ENCODE measurements around the gene KCNN3. TPM values are rescaled to one million over a fixed set of nuclear protein-coding genes. Genes with fewer than 3 reads are reported as not detected.

KCNN3 gene
- total RNA-seq, 3 donors from 2014 or later (not counting 1 experiment from before 2014, with no cell fraction given) = 0.05 to 0.95 TPM; not detected in 1

DNA sequence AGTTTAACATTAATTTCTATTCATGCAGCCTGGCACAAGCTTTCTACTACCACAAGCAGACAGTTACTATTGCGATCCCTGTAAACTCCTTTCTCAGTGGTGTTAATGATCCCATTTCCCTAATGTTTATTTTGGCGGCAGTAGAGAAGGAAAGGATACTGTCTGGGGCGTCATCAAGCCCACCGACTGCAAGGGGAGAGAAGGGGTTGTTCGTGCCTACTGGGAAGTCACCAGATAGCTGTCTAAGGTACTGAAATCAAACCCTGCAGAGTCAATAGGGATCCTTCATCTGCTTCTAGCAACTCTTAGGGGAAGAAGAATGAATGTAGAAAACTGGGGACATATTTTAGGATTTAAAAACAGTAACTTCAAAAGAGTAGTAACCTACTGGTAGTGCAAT, 166.9 kb downstream of the KCNN3 start:
- WGBS (ENCODE audit: insufficient coverage) = 39% methylated on average over 5 of the region's 5 CpGs
- intact Hi-C loops (cut with micrococcal nuclease) = no loop called here
- no peak for DNase-seq
- no peaks in the 10 kb centered on the region for H3K36me3 Mint-ChIP-seq
- H3K9me3 ChIP-seq (ENCODE audit: control insufficient read depth, insufficient read depth, low read length) = no peaks in the 10 kb centered on the region
- H3K4me3 Mint-ChIP-seq = no peak overlapping the region
- no peaks in the 10 kb centered on the region for H3K36me3 ChIP-seq (ENCODE audit: control insufficient read depth, insufficient read depth, low read length)
- H3K27me3 ChIP-seq (ENCODE audit: control insufficient read depth, insufficient read depth, low read length) = no peaks in the 10 kb centered on the region
- no peaks in the 10 kb centered on the region for H3K4me1 Mint-ChIP-seq
- H3K27ac Mint-ChIP-seq = no peak overlapping the region
- no peaks in the 10 kb centered on the region for H3K9me3 Mint-ChIP-seq
- H3K4me3 ChIP-seq (ENCODE audit: low read length) = no peak overlapping the region
- TF ChIP-seq, protein P1, sequence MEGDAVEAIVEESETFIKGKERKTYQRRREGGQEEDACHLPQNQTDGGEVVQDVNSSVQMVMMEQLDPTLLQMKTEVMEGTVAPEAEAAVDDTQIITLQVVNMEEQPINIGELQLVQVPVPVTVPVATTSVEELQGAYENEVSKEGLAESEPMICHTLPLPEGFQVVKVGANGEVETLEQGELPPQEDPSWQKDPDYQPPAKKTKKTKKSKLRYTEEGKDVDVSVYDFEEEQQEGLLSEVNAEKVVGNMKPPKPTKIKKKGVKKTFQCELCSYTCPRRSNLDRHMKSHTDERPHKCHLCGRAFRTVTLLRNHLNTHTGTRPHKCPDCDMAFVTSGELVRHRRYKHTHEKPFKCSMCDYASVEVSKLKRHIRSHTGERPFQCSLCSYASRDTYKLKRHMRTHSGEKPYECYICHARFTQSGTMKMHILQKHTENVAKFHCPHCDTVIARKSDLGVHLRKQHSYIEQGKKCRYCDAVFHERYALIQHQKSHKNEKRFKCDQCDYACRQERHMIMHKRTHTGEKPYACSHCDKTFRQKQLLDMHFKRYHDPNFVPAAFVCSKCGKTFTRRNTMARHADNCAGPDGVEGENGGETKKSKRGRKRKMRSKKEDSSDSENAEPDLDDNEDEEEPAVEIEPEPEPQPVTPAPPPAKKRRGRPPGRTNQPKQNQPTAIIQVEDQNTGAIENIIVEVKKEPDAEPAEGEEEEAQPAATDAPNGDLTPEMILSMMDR (IDR thresholded peaks at IDR 0.05) = no peak
- H3K27me3 Mint-ChIP-seq (ENCODE audit: low read depth in 2 of 2) = peaks cover 19 to 29% of the 10 kb centered on the region in 2 donors
- no peaks in the 10 kb centered on the region for H3K4me1 ChIP-seq (ENCODE audit: control insufficient read depth, insufficient read depth, low read length)
- no peak overlapping the region for H3K27ac ChIP-seq (ENCODE audit: low read length)
- no peak for ATAC-seq

DNA sequence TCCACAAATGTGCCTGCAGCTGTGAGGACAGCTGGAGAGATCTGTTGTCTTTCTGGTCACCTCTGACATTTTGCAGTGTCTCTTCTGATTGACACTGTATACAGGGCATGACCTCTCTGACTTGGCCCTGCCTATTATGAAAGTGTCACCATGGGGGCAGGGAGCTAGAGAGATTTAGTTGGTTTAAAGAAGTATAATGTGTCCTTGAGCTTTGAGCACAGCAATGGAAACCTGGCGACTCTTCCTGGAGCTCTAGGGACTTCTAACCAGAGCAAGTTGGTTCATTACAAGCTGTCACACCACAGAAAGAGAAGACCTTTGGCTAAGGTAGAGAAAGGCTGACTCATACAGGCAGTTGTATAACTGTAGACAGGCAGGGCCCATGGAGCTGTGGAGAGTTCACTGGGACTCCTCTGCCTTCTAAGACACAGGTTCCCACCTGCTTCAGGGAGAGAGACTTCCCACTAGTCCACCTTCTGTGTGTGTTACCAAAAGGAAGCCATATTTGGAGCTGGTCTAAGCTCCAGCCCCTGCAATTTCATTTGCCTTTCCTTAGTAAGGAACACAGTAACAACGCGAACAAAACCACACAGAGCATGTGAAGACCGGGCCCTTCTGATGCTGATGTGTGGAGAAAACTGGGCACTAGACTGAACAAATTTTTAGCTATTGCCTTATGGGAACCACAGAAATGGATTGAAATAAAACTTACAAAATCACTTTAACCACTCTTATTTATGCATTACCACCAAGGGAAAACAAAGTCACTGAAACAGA, 171.6 kb downstream of the KCNN3 start:
- 88% methylated on average over 4 of the region's 4 CpGs for WGBS (ENCODE audit: insufficient coverage)
- no peak for DNase-seq
- Histone ChIP-seq H3K27me3 (ENCODE audit: control insufficient read depth, insufficient read depth, low read length) (no peaks in the 10 kb centered on the region), H3K4me3 (ENCODE audit: low read length) (no peak overlapping the region), H3K27ac (ENCODE audit: low read length) (no peak overlapping the region), H3K9me3 (ENCODE audit: control insufficient read depth, insufficient read depth, low read length) (no peaks in the 10 kb centered on the region), H3K4me1 (ENCODE audit: control insufficient read depth, insufficient read depth, low read length) (no peaks in the 10 kb centered on the region), H3K36me3 (ENCODE audit: control insufficient read depth, insufficient read depth, low read length) (no peaks in the 10 kb centered on the region)
- peaks cover 7 to 26% of the 10 kb centered on the region in 2 donors for H3K27me3 Mint-ChIP-seq (ENCODE audit: low read depth in 2 of 2)
- H3K4me3 Mint-ChIP-seq = no peak overlapping the region
- no peaks in the 10 kb centered on the region for H3K36me3 Mint-ChIP-seq
- intact Hi-C loops (cut with micrococcal nuclease) = no loop called here
- no peak overlapping the region for H3K27ac Mint-ChIP-seq
- H3K4me1 Mint-ChIP-seq = no peaks in the 10 kb centered on the region
- TF ChIP-seq, protein P1 (IDR thresholded peaks at IDR 0.05) = no peak
- no peaks in the 10 kb centered on the region for H3K9me3 Mint-ChIP-seq
- ATAC-seq = no peak

DNA sequence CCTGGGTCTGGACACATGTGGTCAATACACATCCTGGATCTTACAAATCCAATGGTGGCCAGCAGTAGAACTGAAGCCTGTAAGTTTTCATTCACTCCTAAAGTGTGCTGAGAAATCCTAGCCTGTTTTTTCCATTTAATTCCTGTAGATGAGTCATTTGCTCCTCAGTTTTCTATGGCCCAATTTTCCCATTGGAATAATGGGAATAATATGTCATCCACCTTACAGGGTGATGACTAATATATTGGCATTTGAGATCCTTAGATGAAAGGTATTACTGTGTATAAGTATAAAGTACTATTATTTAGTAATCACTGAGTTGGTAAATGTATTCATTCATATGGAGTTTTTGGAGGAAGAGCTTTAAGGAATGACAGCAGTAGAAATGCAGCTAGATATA, 172.4 kb downstream of the KCNN3 start:
- Histone ChIP-seq H3K4me1 (ENCODE audit: control insufficient read depth, insufficient read depth, low read length) (no peaks in the 10 kb centered on the region), H3K9me3 (ENCODE audit: control insufficient read depth, insufficient read depth, low read length) (no peaks in the 10 kb centered on the region), H3K27me3 (ENCODE audit: control insufficient read depth, insufficient read depth, low read length) (no peaks in the 10 kb centered on the region), H3K27ac (ENCODE audit: low read length) (no peak overlapping the region), H3K36me3 (ENCODE audit: control insufficient read depth, insufficient read depth, low read length) (no peaks in the 10 kb centered on the region), H3K4me3 (ENCODE audit: low read length) (no peak overlapping the region)
- intact Hi-C loops (cut with micrococcal nuclease) = no loop called here
- DNase-seq = no peak
- H3K27ac Mint-ChIP-seq = no peak overlapping the region
- TF ChIP-seq, protein P1 (IDR thresholded peaks at IDR 0.05) = no peak
- H3K9me3 Mint-ChIP-seq = no peaks in the 10 kb centered on the region
- ATAC-seq = no peak
- H3K4me3 Mint-ChIP-seq = no peak overlapping the region
- peaks cover 11 to 33% of the 10 kb centered on the region in 2 donors for H3K27me3 Mint-ChIP-seq (ENCODE audit: low read depth in 2 of 2)
- no peaks in the 10 kb centered on the region for H3K36me3 Mint-ChIP-seq
- no peaks in the 10 kb centered on the region for H3K4me1 Mint-ChIP-seq

DNA sequence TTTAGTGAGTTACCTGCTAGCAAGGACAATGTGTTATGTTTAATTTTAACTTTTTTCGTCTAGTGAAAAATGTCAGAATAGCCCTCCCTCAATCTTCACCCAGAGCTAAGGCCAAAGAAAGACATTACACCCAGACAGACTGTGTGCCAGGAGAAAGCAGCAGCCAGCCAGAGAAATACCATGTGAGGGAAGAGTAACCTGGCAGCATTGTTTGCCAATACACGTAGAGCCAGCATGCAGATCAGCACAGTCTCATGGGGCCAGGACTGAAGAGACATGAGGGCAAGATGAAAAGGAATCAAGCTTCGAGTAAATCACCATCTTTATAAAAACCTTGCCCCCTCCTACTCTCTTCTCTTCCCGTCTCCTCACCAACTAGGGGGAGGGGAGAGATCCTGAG, 173.6 kb downstream of the KCNN3 start:
- WGBS (ENCODE audit: insufficient coverage) = 100% methylated on average over 1 of the region's 4 CpGs
- H3K4me3 Mint-ChIP-seq = no peak overlapping the region
- H3K9me3 Mint-ChIP-seq = no peaks in the 10 kb centered on the region
- no peak for DNase-seq
- Histone ChIP-seq H3K27me3 (ENCODE audit: control insufficient read depth, insufficient read depth, low read length) (no peaks in the 10 kb centered on the region), H3K4me3 (ENCODE audit: low read length) (no peak overlapping the region), H3K27ac (ENCODE audit: low read length) (no peak overlapping the region), H3K4me1 (ENCODE audit: control insufficient read depth, insufficient read depth, low read length) (no peaks in the 10 kb centered on the region), H3K36me3 (ENCODE audit: control insufficient read depth, insufficient read depth, low read length) (no peaks in the 10 kb centered on the region), H3K9me3 (ENCODE audit: control insufficient read depth, insufficient read depth, low read length) (no peaks in the 10 kb centered on the region)
- no peaks in the 10 kb centered on the region for H3K36me3 Mint-ChIP-seq
- intact Hi-C loops (cut with micrococcal nuclease) = no loop called here
- TF ChIP-seq, protein P1 (IDR thresholded peaks at IDR 0.05) = no peak
- no peak for ATAC-seq
- peaks cover 11 to 33% of the 10 kb centered on the region in 2 donors for H3K27me3 Mint-ChIP-seq (ENCODE audit: low read depth in 2 of 2)
- no peak overlapping the region for H3K27ac Mint-ChIP-seq
- H3K4me1 Mint-ChIP-seq = no peaks in the 10 kb centered on the region
